Raji (cell line): ENCODE measurements around the gene NIF3L1.

Experiments used
- POLR2A ChIP-seq: IDR thresholded peaks from 2 replicates; pipeline ENCODE4 v1.6.1; 2011; ENCODE audit warnings: low read depth, low read length, control low read depth; ENCODE audit not compliant: insufficient read depth

Gene NIF3L1, protein sequence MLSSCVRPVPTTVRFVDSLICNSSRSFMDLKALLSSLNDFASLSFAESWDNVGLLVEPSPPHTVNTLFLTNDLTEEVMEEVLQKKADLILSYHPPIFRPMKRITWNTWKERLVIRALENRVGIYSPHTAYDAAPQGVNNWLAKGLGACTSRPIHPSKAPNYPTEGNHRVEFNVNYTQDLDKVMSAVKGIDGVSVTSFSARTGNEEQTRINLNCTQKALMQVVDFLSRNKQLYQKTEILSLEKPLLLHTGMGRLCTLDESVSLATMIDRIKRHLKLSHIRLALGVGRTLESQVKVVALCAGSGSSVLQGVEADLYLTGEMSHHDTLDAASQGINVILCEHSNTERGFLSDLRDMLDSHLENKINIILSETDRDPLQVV

DNA sequence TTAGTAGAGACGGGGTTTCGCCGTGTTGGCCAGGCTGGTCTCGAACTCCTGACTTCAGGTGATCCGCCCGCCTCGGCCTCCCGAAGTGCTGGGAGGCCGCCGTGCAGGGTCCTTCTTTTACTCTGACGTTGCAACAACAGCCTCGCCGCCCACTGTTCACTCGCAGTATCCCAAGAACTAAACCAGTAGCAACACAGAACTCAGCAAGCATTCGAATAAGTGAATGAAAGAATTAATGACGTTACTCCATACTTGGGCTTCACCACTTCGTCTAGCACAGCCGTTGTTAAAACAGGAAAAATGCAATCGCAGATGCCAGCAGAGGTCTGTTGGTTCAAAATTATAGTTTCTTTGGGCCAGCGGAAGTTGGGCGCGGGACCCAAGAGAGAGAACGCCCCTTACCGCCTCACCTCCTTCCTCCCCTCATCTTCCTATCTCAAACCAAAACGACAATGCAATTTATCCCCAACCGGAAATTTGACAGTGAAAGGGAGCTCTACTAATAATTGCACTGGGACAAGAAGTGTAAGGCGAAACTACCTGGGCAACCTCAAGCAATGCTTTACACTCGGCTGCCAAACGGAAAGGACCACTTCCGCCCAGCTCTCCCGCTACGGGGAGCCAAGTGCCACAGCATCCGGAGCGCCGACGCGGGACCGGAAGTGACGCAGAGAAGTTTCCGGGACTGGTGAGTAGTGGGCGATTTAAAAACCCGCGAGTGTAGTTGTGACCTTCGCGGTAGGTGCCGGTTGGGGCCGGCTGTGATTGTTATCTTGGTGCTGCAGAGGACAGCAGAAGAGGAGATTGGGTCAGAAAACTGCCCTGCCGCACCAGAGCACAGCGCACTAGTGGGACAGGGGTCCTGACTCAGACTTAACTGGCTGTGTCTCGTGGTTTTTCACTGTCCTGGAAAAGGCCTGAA is at the start of gene NIF3L1, which contains the start of gene PPIL3:
Gene NIF3L1, plus strand, starts transcription at position 668 of the 922 bp plus-strand sequence. CDS start 2,573 bp downstream, outside the sequence.
Gene PPIL3, minus strand, starts transcription at position 374 of the 922 bp plus-strand sequence. CDS start 1,462 bp downstream, outside the sequence.
- TF ChIP-seq POLR2A, result peak; percentile 72

DNA sequence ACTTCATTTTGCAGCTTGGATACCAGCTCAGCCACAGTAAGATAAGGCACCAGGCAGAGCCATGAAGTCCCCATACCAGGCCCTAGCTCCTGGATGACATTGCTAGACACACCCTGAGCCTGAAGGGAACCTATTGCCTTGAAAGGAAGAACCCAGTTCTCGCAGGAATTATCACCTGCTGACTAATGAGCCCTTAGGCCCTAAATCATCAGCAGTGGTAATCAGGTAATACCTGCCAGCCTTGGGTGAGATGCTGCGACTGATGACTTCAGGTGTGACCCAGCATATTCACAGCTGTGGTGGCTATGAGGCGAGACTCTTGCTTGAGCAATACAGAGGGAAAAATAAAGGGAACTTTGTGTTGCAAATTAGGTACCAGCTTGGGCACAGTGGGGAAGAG is 49.7 kb upstream of the NIF3L1 start:
- no peak for TF ChIP-seq POLR2A

DNA sequence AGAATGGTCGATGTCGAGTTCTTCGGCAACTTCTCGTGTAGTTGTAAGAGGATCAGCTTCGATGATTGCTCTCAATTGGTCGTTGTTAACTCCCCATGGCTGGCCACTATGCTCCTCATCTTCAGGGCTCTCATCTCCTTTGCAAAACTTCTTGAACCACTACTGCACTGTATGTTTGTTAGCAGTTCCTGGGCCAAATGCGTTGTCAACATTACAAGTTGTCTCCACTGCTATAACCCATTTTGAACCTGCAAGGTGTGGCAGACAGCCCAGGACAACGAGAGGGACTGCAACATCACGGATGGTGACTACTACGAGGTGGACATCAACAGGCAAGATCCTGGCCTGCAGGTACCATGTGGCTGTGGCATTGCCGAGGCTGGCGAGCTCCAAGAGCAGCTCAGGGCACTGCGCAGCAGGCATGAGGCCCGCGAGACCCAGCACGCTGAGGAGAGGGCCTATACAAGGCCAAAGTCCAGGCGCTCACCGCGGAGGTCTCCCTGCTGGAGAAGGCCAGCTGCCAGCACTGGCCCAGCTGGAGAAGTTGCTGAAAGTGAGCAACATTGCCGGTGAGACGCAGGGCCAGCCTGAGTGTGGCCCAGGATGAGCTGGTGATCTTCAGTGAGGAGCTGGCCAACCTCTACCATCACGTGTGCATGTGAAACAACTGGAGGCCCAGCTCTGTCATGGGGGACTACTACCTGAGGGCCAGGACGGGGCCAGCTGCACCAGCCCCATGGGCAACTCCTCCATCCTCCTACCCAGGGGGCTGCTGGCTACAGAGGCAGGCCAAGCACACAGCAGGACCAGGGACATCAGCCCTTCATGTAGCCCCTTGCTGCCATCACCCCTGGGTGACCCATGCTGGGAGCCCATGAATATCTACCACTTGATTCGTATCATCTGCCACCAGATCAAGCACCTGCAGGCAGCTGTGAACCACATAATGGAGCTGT is 44.9 kb upstream of the NIF3L1 start:
- no peak for TF ChIP-seq POLR2A

DNA sequence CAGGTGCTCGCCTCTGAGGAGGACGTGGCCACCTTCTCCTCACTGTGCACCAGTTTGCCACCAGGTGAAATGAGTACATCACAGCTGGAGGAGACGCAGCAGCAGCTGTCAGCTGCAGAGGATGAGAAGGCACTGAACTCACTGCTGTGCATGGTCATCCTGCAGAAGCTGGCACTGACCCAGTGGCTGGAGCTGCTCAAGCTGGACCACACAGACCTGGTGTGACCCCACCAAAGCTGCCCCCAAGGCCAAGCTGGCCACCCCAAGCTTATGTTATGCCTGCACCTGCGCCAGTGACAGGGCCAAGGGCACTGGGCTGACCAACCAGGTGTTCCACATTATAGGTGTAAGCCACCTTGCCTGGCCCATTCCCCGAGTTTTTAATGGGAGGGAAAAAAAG is 44.0 kb upstream of the NIF3L1 start:
- TF ChIP-seq POLR2A, result no peak

- no peak for TF ChIP-seq POLR2A
These were observed 43.4 kb upstream of the NIF3L1 start for GRCh38 chr2:200845669-200846325.

DNA sequence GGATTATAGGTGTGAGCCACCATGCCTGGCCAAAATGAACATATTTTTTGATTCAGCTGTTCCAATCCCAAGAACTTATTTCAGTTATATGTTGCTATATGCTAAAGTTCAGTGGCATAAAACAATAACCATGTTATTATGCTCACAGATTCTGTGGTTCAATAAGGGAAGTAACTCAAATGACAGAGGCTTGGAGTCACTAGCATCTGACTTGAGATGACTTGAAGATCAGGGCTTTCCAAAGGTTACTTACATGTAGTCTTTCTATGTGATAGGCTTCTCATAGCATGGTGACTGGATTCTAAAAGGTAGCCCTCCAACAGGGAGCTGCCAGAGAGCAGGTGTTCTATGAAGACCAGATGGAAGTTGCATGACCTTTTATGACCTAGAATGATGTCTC is 41.9 kb upstream of the NIF3L1 start:
- no peak for TF ChIP-seq POLR2A

DNA sequence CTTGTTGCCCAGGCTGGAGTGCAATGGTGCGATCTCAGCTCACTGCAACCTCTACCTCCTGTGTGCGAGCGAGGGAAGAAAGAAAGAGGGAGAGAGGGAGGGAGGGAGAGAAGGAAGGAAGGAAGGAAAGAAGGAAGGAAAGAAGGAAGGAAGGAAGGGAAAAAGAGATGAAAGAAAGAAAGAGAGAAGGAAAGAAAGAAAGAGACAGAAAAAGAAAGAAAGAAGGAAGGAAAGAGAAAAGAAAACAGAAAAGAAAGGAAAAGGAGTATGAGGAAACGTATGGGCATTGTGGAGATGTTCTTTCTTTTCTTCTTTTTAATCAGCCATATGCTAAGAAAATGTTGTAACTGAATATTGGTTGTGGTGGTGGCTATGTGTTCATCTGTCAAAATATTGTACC is 41.2 kb upstream of the NIF3L1 start:
- no peak for TF ChIP-seq POLR2A

DNA sequence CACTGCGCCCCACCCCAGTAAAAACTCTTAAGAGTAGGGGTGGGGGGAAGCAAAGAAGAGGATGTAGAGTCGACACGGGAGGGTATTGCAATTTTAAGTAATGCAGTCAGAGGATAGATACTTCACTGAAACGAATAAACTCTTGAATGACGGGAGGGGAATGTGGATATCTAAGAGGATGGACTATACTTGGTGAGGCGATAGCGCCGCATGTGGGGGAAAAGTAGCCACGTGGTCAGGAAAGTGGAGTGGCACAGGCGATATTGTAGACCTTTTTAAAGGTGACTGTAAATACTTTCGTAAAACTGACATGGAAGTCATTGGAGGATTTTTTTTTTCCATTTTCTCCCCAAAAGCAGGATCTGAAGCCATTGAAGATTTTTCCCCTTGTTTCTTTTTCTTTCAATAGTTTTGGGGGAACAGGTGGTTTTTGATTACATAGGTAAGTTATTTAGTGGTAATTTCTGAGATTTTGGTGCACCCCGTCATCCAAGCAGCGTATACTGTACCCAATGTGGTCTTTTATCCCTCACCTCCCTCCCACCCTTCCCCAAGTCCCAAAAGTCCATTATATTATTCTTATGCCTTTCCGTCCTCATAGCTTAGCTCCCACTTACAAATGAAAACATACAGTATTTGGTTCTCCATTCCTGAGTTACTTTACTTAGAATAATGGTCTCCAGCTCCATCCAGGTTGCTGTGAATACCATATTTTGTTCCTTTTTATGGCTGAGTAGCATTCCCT is 38.5 kb upstream of the NIF3L1 start:
- no peak for TF ChIP-seq POLR2A

DNA sequence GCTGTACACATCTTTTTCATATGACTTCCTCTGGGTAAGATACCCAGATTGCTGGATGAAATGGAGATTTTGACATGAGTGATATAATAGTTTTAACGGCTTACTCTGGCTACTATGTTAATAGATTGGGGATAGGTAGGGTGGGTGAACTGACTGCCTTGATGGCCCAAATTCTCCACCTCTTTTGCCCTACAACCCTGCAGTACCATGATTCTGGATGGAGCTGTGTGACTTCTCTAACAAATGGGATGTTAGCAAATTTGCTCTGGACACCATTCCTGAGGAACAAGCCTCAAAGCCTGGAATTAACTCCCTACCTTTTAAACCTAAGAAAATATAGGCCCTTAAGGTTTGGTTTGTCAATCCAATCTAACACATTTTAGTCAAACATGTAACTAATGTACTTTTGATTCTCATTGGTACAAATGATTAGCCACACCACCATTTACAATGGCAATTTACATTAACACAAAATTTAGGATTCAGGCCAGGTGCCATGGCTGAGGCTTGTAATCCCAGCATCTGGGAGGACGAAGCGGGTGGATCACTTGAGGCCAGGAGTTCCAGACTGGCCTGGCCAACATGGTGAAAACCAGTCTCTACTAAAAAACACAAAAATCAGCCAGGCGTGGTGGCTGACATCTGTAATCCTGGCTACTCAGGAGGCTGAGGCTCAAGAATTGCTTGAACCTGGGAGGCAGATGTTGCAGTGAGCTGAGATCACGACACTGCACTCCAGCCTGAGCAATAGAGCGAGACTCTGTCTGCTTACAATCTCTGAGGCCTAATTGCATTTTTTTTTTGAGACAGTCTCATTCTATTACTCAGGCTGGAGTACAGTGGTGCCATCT is 37.5 kb upstream of the NIF3L1 start:
- TF ChIP-seq POLR2A, result no peak

- TF ChIP-seq POLR2A, result no peak
These were observed 36.6 kb upstream of the NIF3L1 start for GRCh38 chr2:200852605-200853004.

- TF ChIP-seq POLR2A, result no peak
These were observed 32.4 kb upstream of the NIF3L1 start for GRCh38 chr2:200856806-200857205.

GRCh38 chr2:200860092-200860795 is 28.9 kb upstream of the NIF3L1 start:
- TF ChIP-seq POLR2A, result no peak

DNA sequence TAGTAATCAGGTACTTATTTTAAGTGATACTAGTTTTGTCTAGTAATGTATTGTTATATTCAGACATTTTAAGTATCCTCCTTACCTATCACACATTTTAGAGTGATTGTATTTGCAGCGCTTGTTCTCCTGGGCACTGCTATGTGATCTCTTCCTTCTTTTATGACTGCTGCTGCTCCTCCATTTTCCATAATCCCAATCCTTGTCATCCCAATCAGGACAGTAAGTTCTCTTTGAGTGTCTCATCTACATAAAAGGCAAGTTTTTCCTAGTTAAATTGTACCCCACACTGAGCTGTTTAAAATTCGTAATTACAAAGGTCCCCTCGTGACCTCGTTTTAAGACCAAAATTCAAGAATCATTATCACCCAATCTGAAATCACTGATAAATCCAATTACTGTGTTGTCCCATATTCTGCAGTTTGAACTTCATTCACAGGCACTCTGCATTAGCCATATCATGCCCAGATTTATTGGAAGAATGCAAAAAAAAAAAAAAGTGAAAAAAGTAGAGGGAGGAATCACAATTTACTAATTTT is 27.5 kb upstream of the NIF3L1 start:
- no peak for TF ChIP-seq POLR2A
